ENCODE measurements around the gene PRL.

Gene PRL

DNA sequence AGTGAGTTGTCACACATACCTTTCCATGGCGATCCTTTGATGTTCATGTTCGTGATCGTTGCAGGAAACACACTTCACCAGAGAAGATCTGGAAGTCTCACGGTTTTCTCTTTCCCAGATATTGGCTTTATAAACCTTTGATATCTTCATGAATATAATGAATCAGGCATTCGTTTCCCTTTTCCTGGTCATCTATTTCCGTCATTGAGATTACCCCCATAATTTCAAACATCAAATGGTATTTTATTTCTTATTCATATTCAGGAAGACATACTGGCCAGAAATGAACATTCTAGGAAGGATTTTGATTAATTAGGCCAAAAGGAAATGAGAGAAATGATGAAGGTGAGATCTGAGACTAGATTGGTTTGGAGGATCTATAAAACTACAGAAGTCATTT, at the start of gene PRL:
TSS of gene PRL (minus strand) at position 101 of the 400 bp plus-strand sequence. CDS start at position 47, 54 bp downstream.
- ChIA-PET POLR2A (ENCODE audit: low non-redundant PET) (no interaction called here), CTCF (no interaction called here)
- H3K27ac ChIP-seq, result no peak within 1 kb of the TSS
- DNase-seq (ENCODE audit: low spot score), result no peak
- no peak for TF ChIP-seq CTCF (conservative IDR thresholded peaks at IDR 0.05; ENCODE audit: low read depth)

- ChIA-PET CTCF (interaction anchor here (0.6 kb wide), 1 partner anchor 354 kb away, joined by 5 read pairs; no protein-coding TSS in a partner anchor), POLR2A (ENCODE audit: low non-redundant PET) (no interaction called here)
- TF ChIP-seq CTCF (conservative IDR thresholded peaks at IDR 0.05; ENCODE audit: low read depth), result no peak
- H3K27ac ChIP-seq, result no peak overlapping the region
- no peak for DNase-seq (ENCODE audit: low spot score)
Measured at GRCh38 chr6:22343864-22344263, 47.0 kb upstream of the PRL start.

GRCh38 chr6:22334778-22335177, 37.9 kb upstream of the PRL start:
- no peak overlapping the region for H3K27ac ChIP-seq
- DNase-seq (ENCODE audit: low spot score), result no peak
- CTCF ChIA-PET, result interaction anchor here (0.6 to 0.7 kb wide), 2 partner anchors 814 to 1323 kb away, joined by 3 to 4 read pairs; no protein-coding TSS in a partner anchor
- no peak for TF ChIP-seq CTCF (conservative IDR thresholded peaks at IDR 0.05; ENCODE audit: low read depth)
- POLR2A ChIA-PET (ENCODE audit: low non-redundant PET), result no interaction called here

DNA sequence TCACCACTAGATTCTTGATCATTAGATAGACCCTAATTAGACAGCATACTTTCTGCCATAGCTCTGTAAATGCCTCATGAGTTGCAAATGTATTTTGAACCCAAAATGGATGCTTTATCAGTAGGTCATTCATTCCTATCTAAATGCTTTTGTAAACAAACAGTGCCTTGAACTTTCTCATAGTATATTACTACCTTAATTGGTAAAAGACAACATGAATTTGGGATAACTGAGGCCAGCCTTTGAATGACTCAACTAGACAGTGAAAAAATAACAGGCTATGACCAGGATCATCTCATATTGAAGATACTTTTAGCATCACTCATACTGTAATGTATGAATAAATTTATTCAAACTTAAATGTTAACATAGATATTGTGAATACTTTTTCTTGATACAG, 37.0 kb upstream of the PRL start:
- ChIA-PET CTCF (no interaction called here), POLR2A (ENCODE audit: low non-redundant PET) (no interaction called here)
- no peak for DNase-seq (ENCODE audit: low spot score)
- no peak for TF ChIP-seq CTCF (conservative IDR thresholded peaks at IDR 0.05; ENCODE audit: low read depth)
- H3K27ac ChIP-seq, result no peak overlapping the region

- CTCF ChIA-PET, result no interaction called here
Measured at GRCh38 chr6:22332711-22333110, 35.9 kb upstream of the PRL start.

GRCh38 chr6:22332216-22332615, 35.4 kb upstream of the PRL start:
- H3K27ac ChIP-seq, result no peak overlapping the region
- no peak for DNase-seq (ENCODE audit: low spot score)
- TF ChIP-seq CTCF (conservative IDR thresholded peaks at IDR 0.05; ENCODE audit: low read depth), result no peak
- CTCF ChIA-PET, result no interaction called here
- POLR2A ChIA-PET (ENCODE audit: low non-redundant PET), result no interaction called here

More at GRCh38 chr6:22332711-22333110, 35.9 kb upstream of the PRL start:
- POLR2A ChIA-PET (ENCODE audit: low non-redundant PET), result no interaction called here
- no peak for TF ChIP-seq CTCF (conservative IDR thresholded peaks at IDR 0.05; ENCODE audit: low read depth)
- H3K27ac ChIP-seq, result no peak overlapping the region
- no peak for DNase-seq (ENCODE audit: low spot score)

DNA sequence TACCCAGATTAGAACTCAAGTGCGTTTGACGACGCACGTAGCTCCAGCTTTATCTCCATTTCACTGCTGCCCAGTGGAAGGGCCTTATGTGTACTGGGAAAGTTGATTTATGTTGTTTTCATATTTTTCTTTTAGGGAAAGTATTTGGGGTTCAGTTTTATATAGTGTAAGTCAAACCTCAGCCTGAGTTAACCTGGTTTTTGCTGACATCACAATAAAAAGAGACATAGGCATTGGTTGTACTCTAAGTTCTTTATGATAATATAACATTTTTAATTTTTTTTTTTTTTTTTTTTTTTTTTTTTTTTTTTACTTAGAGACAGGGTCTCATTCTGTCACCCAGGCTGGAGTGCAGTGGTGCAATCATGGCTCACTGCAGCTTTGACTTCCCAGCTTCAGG, 34.1 kb upstream of the PRL start:
- ChIA-PET POLR2A (ENCODE audit: low non-redundant PET) (no interaction called here), CTCF (no interaction called here)
- H3K27ac ChIP-seq, result no peak overlapping the region
- no peak for TF ChIP-seq CTCF (conservative IDR thresholded peaks at IDR 0.05; ENCODE audit: low read depth)
- no peak for DNase-seq (ENCODE audit: low spot score)
